Stimulated activated naive CD8-positive, alpha-beta T cell treated with anti-CD3 and anti-CD28 coated beads, Interleukin-15, Interleukin-2, amounts not matched to agents 100 U/mL and 50 U/mL, for 24 hours (primary cell): Measurements from ENCODE around the gene SEPTIN1.
"Not testable (repeated sequence)": the region's sequence is repeated elsewhere in the genome, so short reads cannot be mapped to it uniquely, and the experiment has no call there.

Experiments used
- ATAC-seq: fragments of 150-1000 bp; cut with Tn5 transposase; one replicate; pipeline ENCODE4 v1.10.0; 2021
- DNase-seq: peaks from one replicate; pipeline ENCODE4 v3.0.0; 2021

The SEPTIN1 gene

DNA sequence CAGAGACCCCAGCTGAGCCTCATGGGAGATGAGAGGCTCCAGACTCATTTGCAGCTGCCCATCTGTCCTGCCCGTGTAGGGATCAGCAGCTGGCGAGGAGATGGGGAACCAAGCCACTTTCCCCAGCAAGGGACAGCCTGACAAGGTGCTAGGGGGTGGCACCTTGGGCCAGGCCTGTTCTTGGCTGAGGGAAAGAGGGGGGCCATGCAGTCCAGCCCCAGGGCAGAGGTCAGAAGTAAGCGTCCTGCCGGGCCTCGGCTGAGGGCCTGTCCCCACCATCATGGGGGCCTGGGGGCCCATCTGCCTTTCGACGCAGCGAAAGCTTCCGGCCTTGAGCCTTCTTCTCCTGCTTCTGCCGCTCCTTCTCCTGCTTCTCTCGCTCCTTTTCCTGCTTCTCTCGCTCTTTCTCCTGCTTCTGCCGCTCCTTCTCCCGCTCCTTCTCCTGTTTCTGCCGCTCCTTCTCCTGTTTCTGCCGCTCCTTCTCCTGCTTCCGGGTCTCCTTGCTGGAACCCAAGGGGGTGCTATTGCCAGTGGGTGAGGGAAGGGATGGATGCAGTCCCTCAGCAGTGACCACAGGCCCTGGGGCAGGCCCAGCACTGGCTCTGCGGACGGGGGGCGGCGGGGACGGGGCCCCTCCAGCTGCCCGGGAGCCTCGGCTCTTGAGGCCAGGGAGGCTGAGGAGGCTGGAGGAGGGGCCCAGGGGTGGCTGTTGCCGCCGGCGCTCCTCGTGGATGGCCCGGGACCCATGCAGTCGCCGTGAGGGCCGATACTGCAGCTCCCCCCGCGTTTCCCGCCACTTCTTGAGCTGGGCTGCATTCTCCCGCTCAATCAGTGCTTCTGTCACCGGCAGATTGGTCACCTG is 24.4 kb downstream of the SEPTIN1 start:
- no peak for DNase-seq
- ATAC-seq = no peak

GRCh38 chr16:30357085-30357714 is 25.2 kb downstream of the SEPTIN1 start:
- ATAC-seq (no peak), DNase-seq (no peak)

DNA sequence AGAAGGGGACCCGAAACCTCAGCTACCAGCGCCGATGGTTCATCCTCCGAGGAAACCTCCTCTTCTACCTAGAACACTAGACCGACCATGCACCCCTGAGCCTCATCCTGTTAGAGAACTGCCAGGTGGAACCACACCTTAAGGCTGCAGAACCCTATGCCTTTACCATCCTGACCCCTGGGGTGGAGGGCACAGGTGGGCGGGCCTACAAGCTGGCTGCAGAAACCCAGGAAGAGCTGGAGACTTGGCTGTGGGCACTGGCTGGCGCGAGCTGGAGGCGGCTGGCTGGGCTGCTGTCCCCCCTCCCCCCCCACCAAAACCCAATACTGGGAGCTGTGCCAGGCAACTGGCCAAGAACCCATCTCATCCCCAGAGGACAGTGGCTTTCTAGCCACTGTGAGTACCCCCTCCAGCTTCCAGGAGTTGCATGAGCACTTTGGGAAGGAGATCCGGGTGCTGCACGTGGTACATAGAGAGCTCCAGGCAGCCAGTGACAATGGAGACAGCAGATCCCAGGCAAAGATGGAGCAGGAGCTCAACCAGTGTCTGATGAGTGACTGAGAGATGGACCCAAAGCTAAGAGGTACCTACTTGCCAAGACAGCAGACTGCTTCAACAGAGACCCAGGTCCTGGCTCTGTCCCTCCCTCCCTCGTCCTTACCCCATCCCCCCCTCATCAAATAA is 25.8 kb downstream of the SEPTIN1 start:
- DNase-seq (no peak), ATAC-seq (no peak)

DNA sequence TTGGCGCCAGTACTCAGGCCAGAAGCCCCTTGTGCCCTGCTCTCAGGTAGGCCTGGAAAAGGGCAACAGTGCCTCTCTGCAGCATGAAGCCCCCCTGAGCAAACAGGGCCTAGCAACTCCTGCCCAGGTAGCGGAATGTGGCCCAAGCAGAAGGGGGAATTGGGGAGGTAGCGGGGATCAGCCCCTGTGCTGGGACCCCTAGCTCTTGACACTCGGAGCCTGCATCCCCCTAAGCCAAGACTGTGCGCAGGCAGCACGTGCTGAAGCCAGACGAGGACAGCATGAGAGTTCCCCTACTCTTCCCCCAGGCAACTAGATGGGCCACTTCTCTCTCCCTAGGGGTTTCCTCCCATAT is 26.4 kb downstream of the SEPTIN1 start:
- ATAC-seq (no peak), DNase-seq (no peak)

- peak; percentile 94 for DNase-seq
- ATAC-seq = peak; percentile 79
These were observed 27.0 kb downstream of the SEPTIN1 start, which contains the start of gene CD2BP2 for GRCh38 chr16:30355144-30355953. CD2BP2 (minus strand) TSS chr16:30355308; CDS start chr16:30354681, 627 bp downstream.

DNA sequence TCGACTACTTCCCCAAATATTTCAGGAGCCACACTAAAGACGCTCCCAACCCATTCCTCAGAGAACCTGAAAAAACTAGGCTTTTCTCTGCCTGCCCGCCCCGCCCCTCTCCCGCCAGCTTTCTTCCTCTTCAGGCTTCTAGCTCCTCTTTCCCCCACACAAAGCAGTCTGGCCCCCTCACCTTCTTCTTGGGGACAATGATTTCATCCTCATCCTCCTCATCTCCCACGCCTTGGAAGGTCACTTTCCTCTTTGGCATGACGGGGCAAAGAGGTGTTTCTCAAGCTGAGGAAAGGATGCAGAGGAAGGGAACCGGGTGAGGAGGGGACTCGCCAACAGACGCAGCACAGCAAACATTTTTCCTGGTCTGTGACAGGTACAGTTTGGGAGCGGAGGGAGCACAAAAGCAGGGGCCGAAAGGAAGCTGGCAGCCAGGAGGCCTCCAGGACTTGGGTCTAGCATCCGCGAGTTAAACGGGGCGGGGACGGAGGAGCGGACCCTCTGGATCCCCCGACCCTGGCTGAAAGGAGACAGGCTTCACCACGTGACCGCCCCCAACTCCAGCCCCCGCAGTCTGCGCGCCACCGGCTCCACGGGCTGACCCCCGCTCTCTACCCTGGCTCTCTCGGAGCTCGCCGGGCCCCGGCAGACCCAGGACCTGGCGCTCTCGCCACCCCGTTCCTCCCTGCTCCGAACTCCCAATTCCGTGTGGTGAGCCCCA is 27.8 kb downstream of the SEPTIN1 start:
- ATAC-seq = peak; percentile 14
- DNase-seq = no peak

DNA sequence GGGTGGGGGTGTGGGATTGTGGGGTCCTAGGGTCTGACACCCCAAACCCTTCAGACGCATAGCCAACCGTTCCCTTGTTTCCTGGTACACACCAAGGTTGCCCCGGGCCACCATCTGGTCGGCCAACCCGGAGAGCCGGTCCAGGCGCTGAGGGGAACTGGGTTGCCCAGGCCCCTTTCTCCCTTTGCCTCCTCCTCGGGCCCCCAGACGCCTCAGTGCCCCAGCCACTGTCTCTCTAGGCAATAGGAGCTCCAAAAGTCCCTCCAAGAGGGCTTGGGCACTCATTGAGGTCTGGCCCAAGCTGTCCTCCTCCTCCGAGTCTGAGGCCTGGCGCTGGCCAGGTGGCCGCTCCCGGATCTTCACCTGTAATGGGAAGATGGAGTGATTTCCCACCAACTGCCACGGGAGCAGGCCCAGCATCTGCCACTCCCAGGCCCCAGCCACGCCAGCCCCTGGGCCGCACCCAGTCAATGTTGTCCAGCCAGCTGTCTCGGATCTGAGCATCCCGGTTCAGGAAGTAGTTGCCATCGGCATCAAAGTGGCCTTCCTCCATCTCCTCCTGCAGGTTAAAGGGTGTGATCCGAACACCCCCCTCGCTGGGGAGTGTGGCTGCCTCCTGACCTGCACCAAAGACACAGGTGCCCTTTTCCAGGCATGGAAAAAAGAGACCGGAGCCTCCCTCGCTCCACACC is 28.8 kb downstream of the SEPTIN1 start:
- no peak for ATAC-seq
- no peak for DNase-seq

GRCh38 chr16:30352488-30353401 is 29.6 kb downstream of the SEPTIN1 start:
- DNase-seq (no peak), ATAC-seq (no peak)

- DNase-seq = no peak
These were observed 30.6 kb downstream of the SEPTIN1 start for GRCh38 chr16:30351586-30352419.

DNA sequence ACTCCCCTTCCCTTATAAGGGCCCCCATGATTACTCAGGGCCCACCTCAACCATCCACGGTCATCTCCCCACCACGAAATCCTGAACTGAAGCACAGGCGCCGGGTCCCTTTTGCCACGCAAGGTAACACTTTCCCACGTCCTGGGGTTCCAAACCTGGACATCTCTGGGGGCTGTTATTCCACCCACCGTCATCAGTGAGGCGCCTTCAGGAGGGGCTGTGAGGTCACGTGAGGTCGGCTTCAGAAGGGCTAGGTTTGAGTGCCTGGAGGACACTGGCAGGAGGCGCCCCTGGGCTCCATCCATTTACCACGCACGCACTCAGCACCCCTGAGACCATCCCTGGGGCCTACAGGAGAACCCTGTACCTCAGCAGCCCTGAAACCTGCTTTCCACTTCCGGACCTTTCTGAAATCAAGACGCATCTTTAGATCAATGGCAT is 31.3 kb downstream of the SEPTIN1 start:
- DNase-seq (no peak), ATAC-seq (no peak)

More at GRCh38 chr16:30351586-30352419, 30.6 kb downstream of the SEPTIN1 start:
- no peak for ATAC-seq

DNA sequence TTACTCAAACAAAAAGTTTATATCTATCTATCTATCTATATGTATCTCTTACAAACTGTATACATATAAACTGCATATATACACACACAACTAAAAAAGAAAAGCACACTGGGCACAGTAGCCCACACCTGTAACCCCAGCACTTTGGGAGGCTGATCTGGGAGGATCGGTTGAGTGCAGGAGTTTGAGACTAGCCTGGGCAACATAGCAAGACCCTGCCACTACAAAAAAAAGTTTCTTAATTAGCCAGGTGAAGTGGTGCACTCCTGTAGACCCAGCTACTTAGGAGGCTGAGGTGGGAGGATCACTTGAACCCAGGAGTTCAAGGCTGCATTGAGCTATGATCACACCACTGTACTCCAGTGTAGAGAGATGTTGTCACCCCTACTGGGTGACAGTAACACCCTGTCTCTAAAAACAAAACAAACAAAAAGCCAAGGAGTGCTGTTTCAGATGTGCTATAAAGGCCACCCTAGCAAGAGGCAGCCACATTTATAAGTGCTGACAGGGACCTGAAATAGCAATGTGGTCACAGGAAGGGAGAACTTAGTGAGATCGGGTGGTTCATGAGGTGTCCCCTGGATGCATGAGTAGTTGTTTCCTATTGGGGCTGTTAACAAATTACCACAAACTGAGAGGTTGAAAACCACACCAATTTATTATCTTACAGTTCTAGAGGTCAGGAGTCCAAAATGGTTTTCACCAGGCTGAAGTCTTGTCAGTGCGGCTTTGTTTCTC is 32.1 kb downstream of the SEPTIN1 start:
- peak; percentile 41 for DNase-seq
- ATAC-seq = peak; percentile 76

GRCh38 chr16:30349675-30350074 is 32.7 kb downstream of the SEPTIN1 start:
- ATAC-seq (no peak), DNase-seq (no peak)

DNA sequence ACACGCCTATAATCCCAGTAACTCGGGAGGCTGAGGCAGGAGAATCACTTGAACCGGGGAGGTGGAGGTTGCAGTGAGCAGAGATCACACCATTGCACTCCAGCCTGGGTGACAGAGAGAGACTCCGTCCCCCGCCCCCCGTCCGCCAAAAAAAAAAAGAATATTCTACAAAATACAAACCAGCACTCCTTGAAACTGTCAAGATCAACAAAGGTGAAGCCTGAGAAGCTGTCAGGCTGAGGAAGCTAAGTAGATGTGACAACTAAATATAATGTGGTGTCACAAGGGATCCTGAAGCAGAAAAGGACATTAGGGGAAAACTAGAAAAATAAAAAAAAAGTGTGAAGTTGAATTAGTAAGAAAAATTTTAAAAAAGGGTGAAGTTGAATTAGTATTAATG is 33.4 kb downstream of the SEPTIN1 start:
- no peak for ATAC-seq
- DNase-seq = no peak

GRCh38 chr16:30348113-30348512 is 34.2 kb downstream of the SEPTIN1 start:
- no peak for ATAC-seq

DNA sequence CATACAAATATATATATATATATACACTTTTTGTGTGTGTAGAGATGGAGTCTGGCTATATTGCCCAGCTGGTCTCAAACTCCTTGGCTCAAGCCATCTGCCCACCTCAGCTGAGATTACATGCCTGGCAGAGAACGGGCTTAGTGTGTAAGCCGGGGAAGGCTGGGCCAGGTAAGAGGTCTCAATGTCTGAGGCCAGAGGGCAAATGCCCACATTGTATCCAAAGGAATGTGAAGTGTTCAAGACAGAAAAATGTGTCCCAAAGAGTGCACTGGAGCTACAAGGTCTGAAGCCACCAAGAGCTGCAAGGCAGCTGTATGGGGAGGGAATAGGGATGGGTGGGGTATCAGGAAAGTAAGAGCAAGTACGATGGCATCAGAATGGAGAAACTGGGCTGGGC is 36.1 kb downstream of the SEPTIN1 start:
- ATAC-seq (no peak), DNase-seq (no peak)

More at GRCh38 chr16:30348113-30348512, 34.2 kb downstream of the SEPTIN1 start:
- DNase-seq = no peak

DNA sequence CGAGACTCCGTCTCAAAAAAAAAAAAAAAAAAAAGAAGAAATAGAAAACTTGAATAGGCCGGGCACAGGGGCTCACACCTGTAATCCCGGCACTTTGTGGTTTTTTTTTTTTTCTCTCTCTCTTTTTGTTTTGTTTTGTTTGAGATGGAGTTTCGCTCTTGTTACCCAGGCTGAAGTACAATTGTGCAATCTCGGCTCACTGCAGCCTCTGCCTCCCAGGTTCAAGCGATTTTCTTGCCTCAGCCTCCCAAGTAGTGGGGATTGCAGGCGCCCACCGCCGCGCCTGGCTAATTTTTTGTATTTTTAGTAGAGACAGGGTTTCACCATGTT is 38.9 kb downstream of the SEPTIN1 start:
- not testable (repeated sequence) for ATAC-seq, DNase-seq

DNA sequence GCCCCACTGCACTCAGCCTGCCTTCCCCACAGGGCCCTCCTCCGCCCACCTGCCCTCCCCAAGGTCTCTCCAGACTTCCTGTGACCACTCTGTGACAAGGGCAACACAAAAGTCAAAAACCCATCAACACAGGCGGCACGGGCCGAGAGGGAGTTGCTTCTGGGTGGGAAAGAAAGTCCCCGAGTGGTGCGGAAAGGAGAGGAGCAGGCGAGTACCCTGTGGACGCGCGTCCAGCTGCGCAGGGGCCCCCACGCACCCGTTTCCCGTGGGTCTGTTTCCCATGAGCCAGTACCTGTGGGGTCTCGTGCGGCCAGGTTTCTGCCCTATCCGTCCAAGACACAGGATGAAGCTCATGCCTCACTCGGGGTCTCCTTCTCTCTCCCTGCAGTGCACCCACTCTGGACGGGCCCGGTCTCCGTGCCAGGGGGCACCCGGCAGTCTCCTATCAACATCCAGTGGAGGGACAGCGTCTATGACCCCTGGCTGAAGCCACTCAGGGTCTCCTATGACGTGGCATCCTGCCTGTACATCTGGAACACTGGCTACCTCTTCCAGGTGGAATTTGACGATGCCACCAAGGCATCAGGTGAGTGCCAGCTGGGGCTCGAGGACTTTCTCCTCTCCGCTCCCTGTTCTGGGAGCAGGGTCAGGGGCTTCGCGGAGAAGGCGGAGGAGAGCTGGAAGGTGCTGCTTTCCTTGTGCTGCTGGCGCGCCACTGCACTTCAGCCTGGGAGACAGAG is 39.4 kb downstream of the SEPTIN1 start:
- ATAC-seq = no peak
- DNase-seq = no peak
